BLaER1 treated with 17β-estradiol and CSF1 and Interleukin-3, amounts not matched to agents 10 nM and 100 nM (cell line): Measurements from ENCODE around the gene ZNF687.

Source experiments
- H3K27ac ChIP-seq, 11 experiments: shearing (Covaris generic); formaldehyde crosslinking; 2 replicates each; pipeline ENCODE4 v1.8.1; 2022
- H3K27me3 ChIP-seq, 11 experiments: shearing (Covaris generic); formaldehyde crosslinking; 2 replicates each; pipeline ENCODE4 v1.8.1; 2022
- H3K36me3 ChIP-seq, 11 experiments: shearing (Covaris generic); formaldehyde crosslinking; 2 replicates each; pipeline ENCODE4 v1.8.1; 2022
- H3K4me1 ChIP-seq, 10 experiments: shearing (Covaris generic); formaldehyde crosslinking; 2 replicates each; pipeline ENCODE4 v1.8.1; 2022
- H3K4me2 ChIP-seq, 11 experiments: shearing (Covaris generic); formaldehyde crosslinking; 2 replicates each; pipeline ENCODE4 v1.8.1; 2022
- H3K4me3 ChIP-seq, 10 experiments: shearing (Covaris generic); formaldehyde crosslinking; 2 replicates each; pipeline ENCODE4 v1.8.1; 2022
- H3K9ac ChIP-seq, 11 experiments: shearing (Covaris generic); formaldehyde crosslinking; 2 replicates each; pipeline ENCODE4 v1.8.1; 2022
- H3K9me3 ChIP-seq, 11 experiments: shearing (Covaris generic); formaldehyde crosslinking; replicated peaks in 1 of 11; 2 replicates each; pipeline ENCODE4 v1.8.1; 2022
- H4K20me1 ChIP-seq, 11 experiments: shearing (Covaris generic); formaldehyde crosslinking; 2 replicates each; pipeline ENCODE4 v1.8.1; 2022
- Cebpa-rat ChIP-seq, 11 experiments: shearing (Covaris generic); IDR thresholded peaks; 2 replicates each; pipeline ENCODE4 v1.8.1; 2022

The ZNF687 gene

GRCh38 chr1:151288502-151288901 lies 6.4 kb downstream of the ZNF687 start:
- H3K27ac ChIP-seq, result peak overlapping the region in 2 of 11 experiments; percentile 34 to 56; a peak in 2 of 22 replicates
- H3K9me3 ChIP-seq, result no peaks in the 10 kb centered on the region
- H4K20me1 ChIP-seq, result peaks cover 63 to 97% (median 83%) of the 10 kb centered on the region in 11 experiments
- peak overlapping the region in 9 of 11 experiments; percentile 19 to 75 (median 61); a peak in 15 of 22 replicates for H3K4me2 ChIP-seq
- H3K9ac ChIP-seq, result peak overlapping the region in 3 of 11 experiments; percentile 6 to 60 (median 55); a peak in 2 of 22 replicates
- peaks cover 76 to 92% (median 85%) of the 10 kb centered on the region in 11 experiments for H3K36me3 ChIP-seq
- TF ChIP-seq Cebpa-rat (IDR thresholded peaks at IDR 0.05), result no peak
- H3K4me1 ChIP-seq, result peaks cover 51 to 75% (median 68%) of the 10 kb centered on the region in 10 experiments
- H3K27me3 ChIP-seq, result no peaks in the 10 kb centered on the region
- no peak overlapping the region for H3K4me3 ChIP-seq

- Histone ChIP-seq H3K36me3 (peaks cover 84 to 97% (median 93%) of the 10 kb centered on the region in 11 experiments), H3K4me2 (peak overlapping the region; percentile 42 to 75 (median 61)), H3K4me3 (no peak overlapping the region; a peak in 1 of 20 replicates), H3K9me3 (no peaks in the 10 kb centered on the region), H3K27me3 (no peaks in the 10 kb centered on the region), H3K27ac (peak overlapping the region in 8 of 11 experiments; percentile 17 to 61 (median 45); a peak in 14 of 22 replicates), H3K9ac (peak overlapping the region; percentile 11 to 60 (median 50); a peak in 15 of 22 replicates), H4K20me1 (peaks cover 55 to 97% (median 78%) of the 10 kb centered on the region in 11 experiments), H3K4me1 (peaks cover 51 to 75% (median 68%) of the 10 kb centered on the region in 10 experiments)
- no peak for TF ChIP-seq Cebpa-rat (IDR thresholded peaks at IDR 0.05)
Measured at GRCh38 chr1:151289080-151289935, 7.2 kb downstream of the ZNF687 start.

GRCh38 chr1:151289991-151290708 lies 8.1 kb downstream of the ZNF687 start:
- H3K9ac ChIP-seq, result peak overlapping the region in 10 of 11 experiments; percentile 37 to 60 (median 50); a peak in 14 of 22 replicates
- H3K9me3 ChIP-seq, result no peaks in the 10 kb centered on the region
- TF ChIP-seq Cebpa-rat (IDR thresholded peaks at IDR 0.05), result no peak
- peak overlapping the region in 8 of 11 experiments; percentile 17 to 61 (median 50); a peak in 14 of 22 replicates for H3K27ac ChIP-seq
- no peak overlapping the region; a peak in 1 of 20 replicates for H3K4me3 ChIP-seq
- H3K4me2 ChIP-seq, result peak overlapping the region; percentile 42 to 75 (median 61)
- no peaks in the 10 kb centered on the region for H3K27me3 ChIP-seq
- peaks cover 85 to 97% (median 95%) of the 10 kb centered on the region in 11 experiments for H3K36me3 ChIP-seq
- peaks cover 47 to 97% (median 70%) of the 10 kb centered on the region in 11 experiments for H4K20me1 ChIP-seq
- peaks cover 50 to 75% (median 70%) of the 10 kb centered on the region in 10 experiments for H3K4me1 ChIP-seq

- Histone ChIP-seq H3K36me3 (peaks cover 85 to 97% (median 95%) of the 10 kb centered on the region in 11 experiments), H3K4me1 (peaks cover 50 to 79% (median 76%) of the 10 kb centered on the region in 10 experiments), H4K20me1 (peaks cover 44 to 97% (median 64%) of the 10 kb centered on the region in 11 experiments), H3K27ac (peak overlapping the region in 8 of 11 experiments; percentile 26 to 61 (median 50); a peak in 15 of 22 replicates), H3K27me3 (no peaks in the 10 kb centered on the region), H3K9ac (peak overlapping the region in 7 of 11 experiments; percentile 30 to 54 (median 40); a peak in 7 of 22 replicates), H3K4me2 (peak overlapping the region in 8 of 11 experiments; percentile 12 to 75 (median 60); a peak in 16 of 22 replicates), H3K9me3 (no peaks in the 10 kb centered on the region), H3K4me3 (no peak overlapping the region)
- no peak for TF ChIP-seq Cebpa-rat (IDR thresholded peaks at IDR 0.05)
Measured at GRCh38 chr1:151290709-151291303, 8.7 kb downstream of the ZNF687 start.

- peak overlapping the region in 10 of 11 experiments; percentile 2 to 92 (median 78); a peak in 19 of 22 replicates for H3K27ac ChIP-seq
- H4K20me1 ChIP-seq, result peaks cover 31 to 85% (median 48%) of the 10 kb centered on the region in 11 experiments; a peak in 21 of 22 replicates
- TF ChIP-seq Cebpa-rat (IDR thresholded peaks at IDR 0.05), result peak in 1 of 11 experiments; percentile 73; a peak in 2 of 22 replicates
- H3K4me3 ChIP-seq, result peak overlapping the region in 2 of 10 experiments; percentile 13 to 18; a peak in 3 of 20 replicates
- H3K9me3 ChIP-seq, result no peaks in the 10 kb centered on the region
- H3K36me3 ChIP-seq, result peaks cover 85 to 97% (median 95%) of the 10 kb centered on the region in 11 experiments
- peak overlapping the region; percentile 4 to 94 (median 87) for H3K4me2 ChIP-seq
- no peaks in the 10 kb centered on the region for H3K27me3 ChIP-seq
- peaks cover 50 to 79% (median 76%) of the 10 kb centered on the region in 10 experiments for H3K4me1 ChIP-seq
- peak overlapping the region; percentile 18 to 77 (median 54); a peak in 19 of 22 replicates for H3K9ac ChIP-seq
Measured at GRCh38 chr1:151292207-151293030, 10.3 kb downstream of the ZNF687 start.

GRCh38 chr1:151293093-151293492 lies 11.0 kb downstream of the ZNF687 start:
- peak overlapping the region; percentile 4 to 94 (median 85); a peak in 21 of 22 replicates for H3K4me2 ChIP-seq
- peaks cover 24 to 78% (median 41%) of the 10 kb centered on the region in 11 experiments; a peak in 21 of 22 replicates for H4K20me1 ChIP-seq
- H3K27ac ChIP-seq, result peak overlapping the region in 10 of 11 experiments; percentile 19 to 92 (median 78); a peak in 18 of 22 replicates
- H3K4me1 ChIP-seq, result peaks cover 50 to 75% (median 73%) of the 10 kb centered on the region in 10 experiments
- H3K9me3 ChIP-seq, result no peaks in the 10 kb centered on the region
- no peaks in the 10 kb centered on the region for H3K27me3 ChIP-seq
- TF ChIP-seq Cebpa-rat (IDR thresholded peaks at IDR 0.05), result no peak
- peak overlapping the region in 2 of 10 experiments; percentile 9 to 14; a peak in 5 of 20 replicates for H3K4me3 ChIP-seq
- H3K9ac ChIP-seq, result peak overlapping the region; percentile 18 to 74 (median 54); a peak in 19 of 22 replicates
- peaks cover 85 to 97% (median 95%) of the 10 kb centered on the region in 11 experiments for H3K36me3 ChIP-seq

GRCh38 chr1:151294742-151295462 lies 12.8 kb downstream of the ZNF687 start:
- peaks cover 85 to 97% (median 95%) of the 10 kb centered on the region in 11 experiments for H3K36me3 ChIP-seq
- no peak overlapping the region for H3K4me3 ChIP-seq
- no peak for TF ChIP-seq Cebpa-rat (IDR thresholded peaks at IDR 0.05)
- no peaks in the 10 kb centered on the region for H3K27me3 ChIP-seq
- peaks cover 33 to 57% (median 55%) of the 10 kb centered on the region in 10 experiments for H3K4me1 ChIP-seq
- H3K4me2 ChIP-seq, result peak overlapping the region in 8 of 11 experiments; percentile 67 to 94 (median 87); a peak in 15 of 22 replicates
- peaks cover 8 to 60% (median 23%) of the 10 kb centered on the region in 11 experiments; a peak in 16 of 22 replicates for H4K20me1 ChIP-seq
- H3K9me3 ChIP-seq, result no peaks in the 10 kb centered on the region
- H3K9ac ChIP-seq, result peak overlapping the region in 6 of 11 experiments; percentile 20 to 74 (median 39); a peak in 4 of 22 replicates
- peak overlapping the region in 5 of 11 experiments; percentile 79 to 92 (median 88); a peak in 5 of 22 replicates for H3K27ac ChIP-seq
